ENCODE data around the gene OR7G3. TPM values are rescaled to one million over a fixed set of nuclear protein-coding genes. Genes with fewer than 3 reads are reported as not detected.

OR7G3 gene
- total and polyA plus RNA-seq, 2 donors from 2014 or later = not detected

GRCh38 chr19:9115307-9115813 is 11.4 kb downstream of the OR7G3 start, which contains the start of gene OR7G1:
Gene OR7G1 (minus strand): TSS chr19:9115763. CDS start chr19:9115763, 0 bp downstream.
- FAIRE-seq (no peak), DNase-seq (no peak)
- no peak within 1 kb of the TSS for H3K9ac ChIP-seq (ENCODE audit: low read length in 3 of 3)
- H3K27me3 ChIP-seq (ENCODE audit: control insufficient read depth, insufficient read depth, low read length) = no peaks in the 10 kb centered on the region
- H3K36me3 ChIP-seq (ENCODE audit: control insufficient read depth in 2 of 3, insufficient read depth in 3 of 3, low read length in 3 of 3) = no peaks in the 10 kb centered on the region
- TF ChIP-seq CTCF (IDR thresholded peaks at IDR 0.05; ENCODE audit: borderline replicate concordance, extremely low read depth, insufficient read depth) = no peak
- no peaks in the 10 kb centered on the region for H3K4me1 ChIP-seq (ENCODE audit: control insufficient read depth in 2 of 3, insufficient read depth in 2 of 3, low read depth in 1 of 3, low read length in 3 of 3)
- no peak within 1 kb of the TSS for H3K27ac ChIP-seq (ENCODE audit: low read depth in 2 of 2, low read length in 2 of 2)
- intact Hi-C loops (cut with DNase I) = no loop called here
- no peaks in the 10 kb centered on the region for H3K9me3 ChIP-seq (ENCODE audit: control insufficient read depth in 2 of 3, insufficient read depth in 1 of 3, low read length in 3 of 3)
- H3K4me3 ChIP-seq (ENCODE audit: low read length in 3 of 3) = no peak within 1 kb of the TSS

GRCh38 chr19:9109959-9110358 is 16.8 kb downstream of the OR7G3 start:
- Histone ChIP-seq H3K9me3 (ENCODE audit: control insufficient read depth in 2 of 3, insufficient read depth in 1 of 3, low read length in 3 of 3) (no peaks in the 10 kb centered on the region), H3K36me3 (ENCODE audit: control insufficient read depth in 2 of 3, insufficient read depth in 3 of 3, low read length in 3 of 3) (no peaks in the 10 kb centered on the region), H3K27ac (ENCODE audit: low read depth in 2 of 2, low read length in 2 of 2) (no peak overlapping the region), H3K4me3 (ENCODE audit: low read length in 3 of 3) (no peak overlapping the region), H3K27me3 (ENCODE audit: control insufficient read depth, insufficient read depth, low read length) (no peaks in the 10 kb centered on the region), H3K4me1 (ENCODE audit: control insufficient read depth in 2 of 3, insufficient read depth in 2 of 3, low read depth in 1 of 3, low read length in 3 of 3) (no peaks in the 10 kb centered on the region), H3K9ac (ENCODE audit: low read length in 3 of 3) (no peak overlapping the region)
- no peak for TF ChIP-seq CTCF (IDR thresholded peaks at IDR 0.05; ENCODE audit: borderline replicate concordance, extremely low read depth, insufficient read depth)
- FAIRE-seq (no peak), DNase-seq (no peak)
- intact Hi-C loops (cut with DNase I) = no loop called here

- intact Hi-C loops (cut with DNase I) = no loop called here
- Histone ChIP-seq H3K36me3 (ENCODE audit: control insufficient read depth in 2 of 3, insufficient read depth in 3 of 3, low read length in 3 of 3) (no peaks in the 10 kb centered on the region), H3K9me3 (ENCODE audit: control insufficient read depth in 2 of 3, insufficient read depth in 1 of 3, low read length in 3 of 3) (no peaks in the 10 kb centered on the region), H3K27me3 (ENCODE audit: control insufficient read depth, insufficient read depth, low read length) (no peaks in the 10 kb centered on the region), H3K4me3 (ENCODE audit: low read length in 3 of 3) (no peak within 1 kb of the TSS), H3K4me1 (ENCODE audit: control insufficient read depth in 2 of 3, insufficient read depth in 2 of 3, low read depth in 1 of 3, low read length in 3 of 3) (no peaks in the 10 kb centered on the region), H3K27ac (ENCODE audit: low read depth in 2 of 2, low read length in 2 of 2) (no peak within 1 kb of the TSS), H3K9ac (ENCODE audit: low read length in 3 of 3) (no peak within 1 kb of the TSS)
- no peak for FAIRE-seq
- no peak for DNase-seq
- TF ChIP-seq CTCF (IDR thresholded peaks at IDR 0.05; ENCODE audit: borderline replicate concordance, extremely low read depth, insufficient read depth) = no peak
These were observed 19.4 kb downstream of the OR7G3 start, which contains the start of gene OR7G2 for GRCh38 chr19:9107375-9107774. Gene OR7G2 (minus strand): TSS chr19:9107475. CDS start chr19:9103243, 4,232 bp downstream.

GRCh38 chr19:9086761-9087160 is 40.0 kb downstream of the OR7G3 start, which contains the start of gene OR1M1:
Gene OR1M1 (plus strand): TSS chr19:9087061. CDS start chr19:9093245, 6,184 bp downstream.
- H3K4me3 ChIP-seq (ENCODE audit: low read length in 3 of 3) = no peak within 1 kb of the TSS
- no peaks in the 10 kb centered on the region for H3K36me3 ChIP-seq (ENCODE audit: control insufficient read depth in 2 of 3, insufficient read depth in 3 of 3, low read length in 3 of 3)
- no peaks in the 10 kb centered on the region for H3K9me3 ChIP-seq (ENCODE audit: control insufficient read depth in 2 of 3, insufficient read depth in 1 of 3, low read length in 3 of 3)
- no peaks in the 10 kb centered on the region for H3K4me1 ChIP-seq (ENCODE audit: control insufficient read depth in 2 of 3, insufficient read depth in 2 of 3, low read depth in 1 of 3, low read length in 3 of 3)
- intact Hi-C loops (cut with DNase I) = no loop called here
- no peaks in the 10 kb centered on the region for H3K27me3 ChIP-seq (ENCODE audit: control insufficient read depth, insufficient read depth, low read length)
- DNase-seq = no peak
- no peak for TF ChIP-seq CTCF (IDR thresholded peaks at IDR 0.05; ENCODE audit: borderline replicate concordance, extremely low read depth, insufficient read depth)
- no peak within 1 kb of the TSS for H3K9ac ChIP-seq (ENCODE audit: low read length in 3 of 3)
- FAIRE-seq = no peak
- no peak within 1 kb of the TSS for H3K27ac ChIP-seq (ENCODE audit: low read depth in 2 of 2, low read length in 2 of 2)
